DND-41 (cell line): ENCODE results near the gene ARHGAP15.

Source experiments
- ATAC-seq: fragments of 200-7000 bp; cut with Tn5 transposase; 3 replicates; pipeline ENCODE4 v1.9.1; 2021; ENCODE audit warnings: low read depth; ENCODE audit not compliant: insufficient read depth
- DNase-seq: peaks from one replicate; pipeline ENCODE4 v3.0.0-alpha.2; 2020
- H2AFZ ChIP-seq: 2 replicates; pipeline ENCODE4 v1.6.0; 2012; ENCODE audit warnings: low read depth, low read length
- H3K27ac ChIP-seq: 2 replicates; pipeline ENCODE4 v1.5.1; 2012; ENCODE audit warnings: low read length, inconsistent platforms
- H3K27me3 ChIP-seq: fragments of 200-600 bp; sonication (generic); 2 replicates; pipeline ENCODE4 v1.6.0; 2012; ENCODE audit warnings: low read length, mild to moderate bottlenecking, inconsistent platforms; ENCODE audit not compliant: insufficient read depth, poor library complexity
- H3K36me3 ChIP-seq: 2 replicates; pipeline ENCODE4 v1.5.1; 2012; ENCODE audit warnings: low read length, inconsistent platforms; ENCODE audit not compliant: insufficient read depth
- H3K4me1 ChIP-seq: 2 replicates; pipeline ENCODE4 v1.5.1; 2012; ENCODE audit warnings: mild to moderate bottlenecking, low read length; ENCODE audit not compliant: insufficient read depth
- H3K4me2 ChIP-seq: 2 replicates; pipeline ENCODE4 v1.6.0; 2012; ENCODE audit warnings: mild to moderate bottlenecking, moderate library complexity, low read length, inconsistent platforms; ENCODE audit not compliant: insufficient read depth
- H3K4me3 ChIP-seq, 2 experiments: fragments of 200-600 bp in 1 of 2; shearing (Covaris generic) in 1 of 2; 2 replicates each; pipeline ENCODE4 v1.5.1; 2012 to 2016; ENCODE audit warnings: inconsistent platforms in 2 of 2, low read length in 2 of 2, mild to moderate bottlenecking in 2 of 2, low read depth in 1 of 2, moderate library complexity in 1 of 2
- H3K79me2 ChIP-seq: 2 replicates; pipeline ENCODE4 v1.6.0; 2012; ENCODE audit warnings: low read length, inconsistent platforms; ENCODE audit not compliant: insufficient read depth
- H3K9ac ChIP-seq: 2 replicates; pipeline ENCODE4 v1.6.0; 2012; ENCODE audit warnings: low read depth, mild to moderate bottlenecking, inconsistent platforms, low read length, moderate library complexity
- H3K9me3 ChIP-seq: 2 replicates; pipeline ENCODE4 v1.5.1; 2012; ENCODE audit warnings: low read length, moderate library complexity, mild to moderate bottlenecking, inconsistent platforms; ENCODE audit not compliant: insufficient read depth, severe bottlenecking
- H4K20me1 ChIP-seq: 2 replicates; pipeline ENCODE4 v1.6.0; 2012; ENCODE audit warnings: low read length; ENCODE audit not compliant: insufficient read depth
- CTCF ChIP-seq: IDR thresholded peaks from 2 replicates; pipeline ENCODE4 v1.5.1; 2012; ENCODE audit warnings: borderline replicate concordance, low read length, moderate library complexity, mild to moderate bottlenecking; ENCODE audit not compliant: poor library complexity, severe bottlenecking; ENCODE audit errors: extremely low read depth
- EZH2 ChIP-seq: IDR thresholded peaks from 3 replicates; pipeline ENCODE4 v1.6.1; 2012; ENCODE audit warnings: borderline replicate concordance, low read depth, mild to moderate bottlenecking, moderate library complexity, low read length, inconsistent platforms; ENCODE audit not compliant: severe bottlenecking

The ARHGAP15 gene

GRCh38 chr2:143125717-143126116, 3.5 kb upstream of the ARHGAP15 start:
- no peak overlapping the region for H3K9ac ChIP-seq
- no peak overlapping the region for H3K4me2 ChIP-seq
- no peak overlapping the region for H2AFZ ChIP-seq
- H3K36me3 ChIP-seq: no peaks in the 10 kb centered on the region
- no peaks in the 10 kb centered on the region for H4K20me1 ChIP-seq
- 0 out of 2 replicates have a peak overlapping the region, but pooled peaks have one; percentile 39 for H3K27ac ChIP-seq
- H3K27me3 ChIP-seq: no peaks in the 10 kb centered on the region
- TF ChIP-seq CTCF (no peak), EZH2 (no peak)
- peaks cover 21% of the 10 kb centered on the region for H3K79me2 ChIP-seq
- H3K4me1 ChIP-seq: peaks cover 68% of the 10 kb centered on the region
- no peak for DNase-seq
- no peak overlapping the region for H3K4me3 ChIP-seq
- no peak for ATAC-seq
- H3K9me3 ChIP-seq: no peaks in the 10 kb centered on the region

- peak overlapping the region; percentile 4 to 58; a peak in 3 of 4 replicates for H3K4me3 ChIP-seq
Observed at GRCh38 chr2:143132355-143132754, 3.1 kb downstream of the ARHGAP15 start.

GRCh38 chr2:143133783-143134182, 4.6 kb downstream of the ARHGAP15 start:
- ATAC-seq: no peak
- Histone ChIP-seq H3K4me1 (peaks cover 77% of the 10 kb centered on the region), H3K4me3 (no peak overlapping the region; a peak in 1 of 4 replicates), H3K27ac (no peak overlapping the region), H2AFZ (no peak overlapping the region), H3K36me3 (peaks cover 13% of the 10 kb centered on the region), H3K27me3 (no peaks in the 10 kb centered on the region), H3K9me3 (no peaks in the 10 kb centered on the region), H4K20me1 (peaks cover 50% of the 10 kb centered on the region; the same call in 1 of the 2 replicates), H3K4me2 (peak overlapping the region; percentile 50), H3K9ac (no peak overlapping the region), H3K79me2 (peaks cover 96% of the 10 kb centered on the region)
- TF ChIP-seq CTCF (no peak), EZH2 (no peak)
- DNase-seq: no peak

More at GRCh38 chr2:143132355-143132754, 3.1 kb downstream of the ARHGAP15 start:
- Histone ChIP-seq H3K79me2 (peaks cover 82% of the 10 kb centered on the region), H3K4me2 (peak overlapping the region; percentile 73), H3K27me3 (no peaks in the 10 kb centered on the region), H2AFZ (no peak overlapping the region), H3K4me1 (peaks cover 77% of the 10 kb centered on the region), H3K36me3 (peaks cover 13% of the 10 kb centered on the region), H4K20me1 (peaks cover 38% of the 10 kb centered on the region; the same call in 1 of the 2 replicates), H3K9me3 (no peaks in the 10 kb centered on the region), H3K9ac (peak overlapping the region; percentile 66), H3K27ac (peak overlapping the region; percentile 97)
- peak; percentile 34 for ATAC-seq
- DNase-seq: peak; percentile 53
- TF ChIP-seq CTCF (no peak), EZH2 (no peak)

DNA sequence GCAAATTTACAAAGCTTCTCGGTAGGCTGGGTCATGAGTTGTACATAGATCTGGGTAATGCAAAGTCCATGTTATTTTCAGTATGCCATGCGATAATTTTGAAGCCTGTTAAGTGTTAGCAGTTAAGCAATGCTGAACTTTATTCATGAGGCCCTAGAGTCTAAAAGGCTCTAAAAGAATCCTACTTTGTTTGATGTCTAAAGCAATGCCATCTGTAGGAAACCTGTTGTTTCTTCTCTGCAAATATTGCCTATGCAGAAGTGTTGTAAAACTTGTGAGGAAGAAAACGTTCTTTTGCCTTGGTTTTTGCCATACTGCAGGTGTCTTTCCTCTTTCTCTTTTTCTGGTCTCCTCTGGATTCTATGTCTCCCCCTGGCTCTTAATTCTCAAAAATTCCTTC, 9.1 kb downstream of the ARHGAP15 start:
- H3K9ac ChIP-seq: no peak overlapping the region
- no peak for TF ChIP-seq EZH2
- TF ChIP-seq CTCF: no peak
- H3K27ac ChIP-seq: peak overlapping the region; percentile 11; the same call in 1 of the 2 replicates
- H3K4me3 ChIP-seq: no peak overlapping the region
- DNase-seq: no peak
- H3K27me3 ChIP-seq: no peaks in the 10 kb centered on the region
- peaks cover 100% of the 10 kb centered on the region for H3K79me2 ChIP-seq
- peaks cover 21% of the 10 kb centered on the region for H3K36me3 ChIP-seq
- peak; percentile 58 for ATAC-seq
- H4K20me1 ChIP-seq: peaks cover 68% of the 10 kb centered on the region
- H3K9me3 ChIP-seq: no peaks in the 10 kb centered on the region
- no peak overlapping the region for H2AFZ ChIP-seq
- peaks cover 90% of the 10 kb centered on the region for H3K4me1 ChIP-seq
- H3K4me2 ChIP-seq: peak overlapping the region; percentile 50
